ENCODE measurements around the gene PRDM16. TPM values are rescaled to one million over a fixed set of nuclear protein-coding genes. Genes with fewer than 3 reads are reported as not detected.
A peak's percentile ranks its signal among the peaks of the same experiment; 100 is the strongest.

Gene PRDM16
- total RNA-seq, 1 donor from 2014 or later, result 18.3 TPM

GRCh38 chr1:3132660-3133059, 63.7 kb downstream of the PRDM16 start:
- Mint-ChIP-seq H3K27ac (ENCODE audit: unreplicated experiment) (no peak overlapping the region), H3K9me3 (ENCODE audit: low read depth) (no peaks in the 10 kb centered on the region), H3K4me1 (ENCODE audit: low read depth) (peaks cover 22% of the 10 kb centered on the region), H3K36me3 (ENCODE audit: low read depth) (no peaks in the 10 kb centered on the region), H3K4me3 (ENCODE audit: unreplicated experiment) (no peak overlapping the region), H3K27me3 (ENCODE audit: low read depth) (peaks cover 2% of the 10 kb centered on the region)
- TF ChIP-seq CTCF (IDR thresholded peaks at IDR 0.05), result no peak
- no peak for DNase-seq (ENCODE audit: low spot score)

GRCh38 chr1:3133686-3134085, 64.7 kb downstream of the PRDM16 start:
- Mint-ChIP-seq H3K4me1 (ENCODE audit: low read depth) (peaks cover 22% of the 10 kb centered on the region), H3K36me3 (ENCODE audit: low read depth) (no peaks in the 10 kb centered on the region), H3K27ac (ENCODE audit: unreplicated experiment) (peak overlapping the region; percentile 43), H3K4me3 (ENCODE audit: unreplicated experiment) (no peak overlapping the region), H3K9me3 (ENCODE audit: low read depth) (no peaks in the 10 kb centered on the region), H3K27me3 (ENCODE audit: low read depth) (peaks cover 2% of the 10 kb centered on the region)
- no peak for TF ChIP-seq CTCF (IDR thresholded peaks at IDR 0.05)
- DNase-seq (ENCODE audit: low spot score), result no peak

DNA sequence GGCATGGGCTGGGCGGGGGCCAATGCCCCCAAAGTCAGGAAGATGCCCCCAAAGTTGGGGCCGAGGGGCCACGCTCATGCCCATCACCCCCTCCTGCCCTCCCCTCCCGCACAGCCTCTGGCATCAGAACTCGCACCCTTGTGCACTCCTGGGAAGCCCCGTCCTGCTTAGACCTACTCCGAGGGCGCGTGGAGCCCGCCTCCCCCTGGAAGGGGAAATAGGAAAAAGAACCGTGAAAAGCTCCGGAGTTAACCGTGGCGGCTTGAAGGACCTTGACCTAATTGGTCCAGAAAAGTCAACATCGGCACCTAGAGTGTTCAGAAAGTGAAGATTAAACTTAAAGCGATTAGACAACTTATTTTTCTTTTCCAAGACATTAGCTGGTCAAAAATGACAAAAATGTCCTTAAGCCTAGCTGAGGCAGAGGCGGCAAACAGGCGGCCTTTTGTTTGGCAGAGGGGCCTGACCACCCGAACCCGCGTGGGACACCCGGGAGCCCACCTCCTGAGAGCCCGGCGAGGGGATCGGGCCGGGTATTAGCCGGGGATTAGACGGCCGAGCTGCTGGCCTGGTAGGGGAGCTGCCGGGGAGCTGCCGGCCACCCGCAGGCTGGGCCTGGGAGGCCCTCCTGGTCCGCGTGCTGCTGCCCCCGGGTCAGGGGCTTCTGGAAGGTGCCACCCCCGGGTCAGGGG, 65.5 kb downstream of the PRDM16 start:
- Mint-ChIP-seq H3K4me1 (ENCODE audit: low read depth) (peaks cover 23% of the 10 kb centered on the region), H3K36me3 (ENCODE audit: low read depth) (no peaks in the 10 kb centered on the region), H3K27ac (ENCODE audit: unreplicated experiment) (no peak overlapping the region), H3K9me3 (ENCODE audit: low read depth) (no peaks in the 10 kb centered on the region), H3K4me3 (ENCODE audit: unreplicated experiment) (no peak overlapping the region), H3K27me3 (ENCODE audit: low read depth) (peaks cover 5% of the 10 kb centered on the region)
- no peak for TF ChIP-seq CTCF (IDR thresholded peaks at IDR 0.05)
- DNase-seq (ENCODE audit: low spot score), result no peak

DNA sequence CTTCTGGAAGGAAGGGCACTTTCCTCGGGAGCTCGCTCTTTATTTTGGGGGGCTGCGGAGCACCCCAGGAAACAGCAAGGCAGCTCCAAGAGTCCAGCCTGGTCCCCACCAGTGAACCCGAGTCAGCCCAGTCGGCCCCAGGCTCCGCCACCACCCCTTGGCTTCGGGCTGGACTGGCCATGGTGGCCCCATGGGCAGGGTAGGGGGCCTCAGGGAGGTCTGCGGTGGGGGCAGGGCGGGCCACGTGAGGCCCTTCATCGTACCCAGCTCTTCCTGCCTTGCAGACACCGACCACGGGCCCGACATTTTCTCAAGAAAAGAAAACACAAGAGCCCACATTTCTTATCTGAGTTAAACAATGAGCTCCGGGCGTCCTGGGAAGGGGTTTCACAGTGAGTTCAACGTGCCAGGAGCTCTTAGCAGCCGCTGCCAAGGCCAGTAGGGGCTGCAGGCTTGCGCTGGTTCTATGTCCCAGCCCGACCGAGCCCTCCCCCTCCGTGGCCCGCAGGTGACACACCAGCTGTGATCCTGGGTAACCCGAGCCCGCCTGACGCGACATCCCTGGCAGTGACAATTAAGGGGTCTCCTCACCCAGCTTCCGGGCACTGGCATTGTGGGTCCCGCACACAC, 66.2 kb downstream of the PRDM16 start:
- Mint-ChIP-seq H3K27ac (ENCODE audit: unreplicated experiment) (no peak overlapping the region), H3K4me1 (ENCODE audit: low read depth) (peaks cover 26% of the 10 kb centered on the region), H3K36me3 (ENCODE audit: low read depth) (no peaks in the 10 kb centered on the region), H3K27me3 (ENCODE audit: low read depth) (peaks cover 5% of the 10 kb centered on the region), H3K9me3 (ENCODE audit: low read depth) (no peaks in the 10 kb centered on the region), H3K4me3 (ENCODE audit: unreplicated experiment) (no peak overlapping the region)
- TF ChIP-seq CTCF (IDR thresholded peaks at IDR 0.05), result no peak
- DNase-seq (ENCODE audit: low spot score), result no peak

DNA sequence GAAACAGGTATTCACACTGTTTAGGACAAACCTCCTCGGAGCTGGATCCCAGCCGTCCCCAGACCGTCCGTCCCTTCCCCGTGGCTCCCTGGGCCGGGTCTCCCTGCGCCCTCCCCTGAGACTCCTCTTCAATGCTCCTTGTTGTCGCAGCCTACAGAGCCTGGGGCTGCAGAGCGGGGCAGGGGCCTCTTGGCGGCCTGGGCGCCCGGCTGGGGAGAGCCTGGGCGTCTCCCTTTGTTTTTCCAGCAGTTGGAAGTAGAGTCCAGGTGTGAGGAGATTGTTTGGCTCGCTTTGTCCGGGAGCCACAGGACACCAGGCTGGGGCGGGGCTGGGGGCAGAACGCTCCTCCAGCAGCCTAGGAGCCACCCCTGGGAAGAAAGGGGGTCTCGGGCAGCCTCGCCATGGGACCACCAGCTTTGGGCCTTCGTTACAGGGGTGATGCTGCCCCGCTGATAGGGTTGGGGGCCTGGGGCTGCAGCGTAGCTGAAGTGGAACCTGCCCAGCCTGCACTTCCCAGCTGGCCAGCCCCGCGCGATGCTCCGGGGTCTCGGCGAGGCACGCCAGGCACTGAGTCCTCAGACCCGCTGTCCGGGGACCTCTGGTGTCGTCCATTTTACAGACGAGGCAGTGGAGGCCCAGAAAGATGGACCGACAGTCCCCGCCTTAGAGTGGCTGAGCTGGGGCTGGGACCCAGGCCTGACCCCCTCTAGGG, 66.9 kb downstream of the PRDM16 start:
- no peaks in the 10 kb centered on the region for H3K36me3 Mint-ChIP-seq (ENCODE audit: low read depth)

More for the DNA sequence above, 66.9 kb downstream of the PRDM16 start:
- Mint-ChIP-seq H3K4me3 (ENCODE audit: unreplicated experiment) (no peak overlapping the region), H3K27ac (ENCODE audit: unreplicated experiment) (no peak overlapping the region), H3K27me3 (ENCODE audit: low read depth) (peaks cover 5% of the 10 kb centered on the region), H3K4me1 (ENCODE audit: low read depth) (peaks cover 26% of the 10 kb centered on the region), H3K9me3 (ENCODE audit: low read depth) (no peaks in the 10 kb centered on the region)
- no peak for DNase-seq (ENCODE audit: low spot score)
- no peak for TF ChIP-seq CTCF (IDR thresholded peaks at IDR 0.05)
